ENCODE data around the gene DHX32.

DNA sequence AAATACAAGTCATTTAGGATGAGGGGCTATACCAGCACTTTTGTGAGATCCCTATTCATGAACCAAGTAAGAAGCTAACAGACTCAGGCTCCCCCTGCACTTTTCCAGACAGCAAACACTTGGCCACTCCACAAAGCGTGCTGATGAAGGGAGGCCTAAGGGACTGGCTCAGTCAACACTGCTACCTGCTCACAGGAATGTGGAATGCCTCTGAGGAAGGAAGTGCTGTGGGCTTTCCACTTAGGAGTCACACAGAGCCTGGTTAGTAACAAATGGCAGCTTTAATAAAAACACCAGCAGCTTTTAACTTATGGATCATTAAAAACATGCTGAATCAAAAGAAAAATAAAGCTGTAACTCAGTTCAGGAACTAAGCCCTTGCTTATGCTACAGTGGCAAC, 73.0 kb downstream of the DHX32 start:
- no peak for TF ChIP-seq POLR2AphosphoS5 (IDR thresholded peaks at IDR 0.05; ENCODE audit: low read depth, low read length)
- TF ChIP-seq SPI1 (IDR thresholded peaks at IDR 0.05; ENCODE audit: low read depth, low read length) = no peak

Data from GM12891 (cell line).